HG03159 (cell line): ENCODE results near the gene CARD11.

Source experiments
- ATAC-seq: cut with Tn5 transposase; IDR thresholded peaks from one replicate; pipeline ENCODE4 v1.9.1; 2021; ENCODE audit warnings: mild to moderate bottlenecking, moderate library complexity; ENCODE audit not compliant: unreplicated experiment

Gene CARD11

DNA sequence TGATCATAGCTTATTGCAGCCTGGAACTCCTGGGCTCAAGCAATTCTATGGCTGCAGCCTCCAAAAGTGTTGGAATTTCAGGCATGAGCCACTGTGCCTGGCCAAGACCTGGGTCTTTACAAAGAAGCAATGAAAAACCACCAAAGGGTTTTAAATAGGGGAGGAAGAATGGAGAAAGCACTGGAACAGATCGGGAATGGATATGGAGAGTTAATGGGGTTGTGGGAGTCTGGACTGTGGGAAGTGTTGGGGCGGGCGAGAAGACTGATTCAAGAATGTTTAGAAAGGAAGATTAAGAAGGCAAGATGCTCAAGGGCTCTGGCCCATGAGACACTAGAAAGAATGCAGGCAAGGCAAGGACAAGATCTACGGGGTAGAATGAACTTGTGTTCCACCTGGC is 98.5 kb downstream of the CARD11 start:
- no peak for ATAC-seq

DNA sequence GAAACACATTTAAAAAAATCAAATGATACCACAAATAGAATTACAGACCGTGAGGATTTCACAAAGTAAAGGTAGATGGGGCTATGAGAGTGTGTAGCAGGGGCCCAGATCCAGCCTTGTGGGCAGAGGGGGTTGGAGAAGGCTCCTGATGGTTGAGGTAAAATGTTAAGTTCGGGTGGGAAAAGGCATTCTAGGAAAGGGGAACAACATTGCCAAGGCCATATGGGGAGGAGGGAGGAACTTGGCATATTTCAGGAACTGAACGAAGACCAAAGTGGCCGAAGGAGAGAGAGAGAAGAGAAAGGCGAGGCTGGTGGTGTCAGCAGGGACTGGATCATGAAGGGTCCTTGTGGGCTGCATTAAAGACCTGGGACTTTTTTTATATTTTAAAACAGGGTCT is 98.9 kb downstream of the CARD11 start:
- ATAC-seq: no peak

DNA sequence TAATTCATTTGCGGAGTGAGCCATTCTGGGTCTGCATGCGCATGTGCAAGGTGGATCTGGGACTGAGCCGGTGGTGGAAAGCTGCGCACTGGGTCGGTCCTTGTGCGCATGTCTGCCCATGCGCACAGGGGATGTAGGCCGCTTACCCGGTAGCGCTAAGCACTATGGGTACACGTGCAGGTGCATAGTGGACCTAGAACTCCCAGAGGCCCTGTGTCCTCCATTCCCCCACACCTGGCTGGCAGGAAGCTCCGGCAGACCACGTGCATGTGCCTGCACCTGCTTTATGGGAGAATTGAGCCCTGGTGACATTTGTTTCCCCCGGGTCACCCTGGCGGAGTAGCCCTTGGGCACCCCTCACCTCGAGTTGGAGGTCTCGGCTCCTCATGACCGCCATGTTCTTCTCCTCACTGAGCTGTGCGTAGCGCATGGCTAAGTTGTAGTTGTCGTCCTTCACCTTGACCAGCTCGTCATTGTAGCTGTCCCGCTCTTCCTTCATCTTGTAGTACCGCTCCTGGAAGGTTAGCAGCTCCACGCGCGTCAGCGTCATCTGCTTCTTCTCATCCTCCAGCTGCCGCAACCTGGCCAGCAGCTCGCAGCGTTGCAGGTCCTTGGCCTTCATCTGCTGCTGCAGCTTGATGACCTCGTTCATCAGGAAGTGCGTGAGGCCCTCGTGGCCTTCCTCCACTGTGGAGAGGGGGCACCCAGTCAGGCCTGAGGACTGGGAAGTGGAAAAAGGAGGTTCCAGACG is 99.6 kb downstream of the CARD11 start:
- no peak for ATAC-seq

DNA sequence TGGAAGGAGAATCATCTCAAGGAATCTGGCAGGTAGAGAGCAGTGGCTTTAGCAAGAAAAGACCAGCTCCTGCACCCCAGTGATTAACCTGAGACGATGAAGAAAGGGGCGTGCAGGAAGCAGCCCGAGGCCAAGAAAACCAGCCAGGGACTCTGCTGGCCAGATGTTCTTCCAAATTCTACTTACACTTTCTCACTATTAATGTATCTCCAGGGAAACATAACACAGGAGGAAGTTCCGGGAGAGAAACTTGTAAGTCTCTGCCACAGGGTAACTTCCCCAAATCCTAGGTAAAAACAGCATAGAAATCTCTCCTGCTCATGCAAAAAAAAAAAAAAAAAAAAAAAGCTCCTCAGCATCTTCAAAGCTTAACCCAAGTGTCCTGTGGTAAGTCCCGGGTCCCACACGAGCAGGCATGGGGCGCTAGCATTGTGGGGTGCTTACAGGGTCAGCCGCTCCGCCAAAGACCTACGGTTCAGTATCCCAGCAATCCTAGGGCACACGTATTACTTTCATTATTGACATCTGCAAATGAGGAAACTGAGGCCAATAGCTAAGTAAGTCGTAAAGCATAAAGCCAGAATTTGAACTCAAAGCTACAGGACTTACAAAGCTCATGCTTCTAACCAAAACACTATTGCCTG is 102.3 kb downstream of the CARD11 start:
- no peak for ATAC-seq

DNA sequence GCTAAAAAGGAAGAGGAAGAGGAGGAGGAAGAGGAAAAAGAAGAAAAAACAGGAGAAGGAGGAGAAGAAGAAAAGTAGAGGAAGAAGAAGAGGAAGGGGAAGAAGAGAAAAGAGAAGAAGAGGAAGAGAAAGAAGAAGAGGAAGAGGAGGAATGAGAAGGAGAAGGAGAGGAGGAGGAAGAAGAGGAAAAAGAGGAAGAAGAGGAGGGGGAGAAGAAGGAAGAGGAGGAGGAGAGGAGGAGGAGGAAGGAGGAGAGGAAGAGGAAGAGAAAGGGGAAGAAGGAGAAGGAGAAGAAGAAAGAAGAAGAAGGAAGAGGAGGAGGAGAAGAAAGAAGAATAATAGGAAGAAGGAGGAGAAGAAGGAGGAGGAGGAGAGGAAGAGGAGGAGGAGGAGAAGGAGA is 103.2 kb downstream of the CARD11 start:
- ATAC-seq: no peak

DNA sequence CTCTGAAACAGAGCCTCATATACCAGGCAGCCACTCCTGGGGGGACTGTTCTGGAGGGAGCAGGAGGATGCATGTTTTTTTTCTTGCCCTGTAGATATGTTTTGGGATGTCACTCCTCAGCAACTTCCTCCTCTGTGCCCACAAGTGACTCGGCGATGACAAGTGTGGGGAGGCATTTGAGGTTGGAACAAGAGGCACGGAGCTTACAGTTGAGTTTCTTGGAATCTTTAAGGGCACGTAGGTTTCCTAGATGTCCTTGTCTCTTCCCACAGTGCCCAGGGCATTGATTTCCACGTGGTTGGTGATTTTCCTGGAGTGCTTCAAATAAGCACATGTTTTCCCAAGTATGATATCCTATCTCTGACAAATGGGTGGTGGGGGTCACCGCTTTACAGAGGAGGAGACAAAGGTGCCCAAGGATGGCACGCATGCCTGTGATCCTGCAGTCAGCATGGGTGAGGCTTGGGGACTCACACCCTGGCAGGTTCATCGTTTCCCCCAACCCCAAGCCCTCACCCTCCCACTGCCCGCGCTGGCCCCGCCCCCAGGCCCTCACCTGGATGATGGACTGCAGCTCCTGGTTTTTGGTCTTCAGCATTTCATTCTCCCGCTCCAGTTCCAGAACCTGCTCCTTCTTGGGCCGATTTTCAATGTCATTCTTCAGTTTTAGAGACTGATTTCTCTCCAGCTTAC is 104.3 kb downstream of the CARD11 start:
- no peak for ATAC-seq

DNA sequence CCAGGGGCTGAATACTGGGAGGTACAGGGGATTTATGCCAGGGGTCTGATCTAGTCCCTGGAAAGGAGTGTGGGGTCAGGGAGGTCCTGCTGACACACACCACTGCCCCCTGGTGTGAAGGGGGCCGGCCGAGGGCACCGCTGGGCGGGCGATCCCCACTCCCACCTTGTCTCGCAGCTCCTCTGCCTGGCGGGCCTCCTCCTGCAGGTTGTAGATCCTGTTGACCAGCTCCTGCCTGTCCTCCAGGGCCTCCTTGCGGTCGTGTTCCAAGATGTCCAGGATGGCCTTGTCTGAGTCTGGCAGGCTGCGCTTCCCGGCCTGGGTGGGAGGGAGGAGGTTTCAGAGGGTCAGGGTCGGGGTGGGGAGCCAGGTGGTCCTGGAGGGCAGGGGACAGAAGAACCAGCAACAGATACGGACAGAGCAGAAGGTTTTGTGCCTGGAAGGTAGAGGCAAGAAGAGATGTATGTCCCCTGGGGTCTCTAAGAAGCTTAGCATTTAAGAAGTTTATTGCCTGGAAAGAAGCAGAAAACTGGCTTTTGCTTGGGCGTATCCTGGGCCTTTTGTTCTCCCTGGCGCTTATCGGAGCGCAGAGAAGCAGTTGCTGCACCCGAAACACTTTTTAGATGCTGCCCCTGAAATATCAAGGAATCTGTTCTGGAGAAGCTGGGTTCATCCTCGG is 105.0 kb downstream of the CARD11 start:
- ATAC-seq: no peak

DNA sequence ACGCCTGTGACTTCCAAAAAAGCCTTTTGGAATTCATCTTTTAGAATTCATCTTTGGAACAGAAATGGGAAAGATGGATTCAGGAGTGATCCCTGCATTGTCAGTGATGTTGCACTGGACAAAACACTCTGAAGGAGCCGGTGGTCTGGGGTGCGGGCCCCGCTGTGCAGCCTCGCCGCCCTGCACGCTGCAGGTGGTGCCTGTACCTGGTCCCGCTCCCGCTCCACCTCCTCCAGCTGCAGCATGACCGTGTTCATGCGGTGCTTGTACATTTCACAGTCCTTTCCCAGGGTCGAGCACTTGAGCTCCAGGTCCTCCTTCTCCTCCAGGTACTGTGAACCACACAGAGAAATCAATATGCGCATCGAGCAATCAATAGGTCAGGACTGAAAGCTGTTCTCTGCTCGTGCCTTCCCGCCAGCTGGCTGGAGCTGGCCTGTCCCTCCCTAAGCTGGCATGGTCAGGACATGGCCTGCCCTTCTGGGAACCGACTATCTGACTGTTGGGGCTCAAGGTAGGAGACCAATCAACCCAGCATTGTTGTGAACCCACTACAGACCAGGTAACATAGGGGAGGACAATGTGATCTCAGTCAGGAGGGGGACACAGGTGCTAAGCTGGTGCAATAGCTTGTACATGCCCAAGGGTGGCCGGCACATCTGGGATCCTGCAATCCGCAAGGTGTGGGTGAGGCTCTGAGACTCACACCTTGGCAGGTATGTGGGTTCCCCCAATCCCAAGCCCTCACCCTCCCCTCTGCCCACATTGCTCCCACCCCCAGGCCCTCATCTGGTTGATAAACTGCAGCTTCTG is 105.8 kb downstream of the CARD11 start:
- no peak for ATAC-seq

DNA sequence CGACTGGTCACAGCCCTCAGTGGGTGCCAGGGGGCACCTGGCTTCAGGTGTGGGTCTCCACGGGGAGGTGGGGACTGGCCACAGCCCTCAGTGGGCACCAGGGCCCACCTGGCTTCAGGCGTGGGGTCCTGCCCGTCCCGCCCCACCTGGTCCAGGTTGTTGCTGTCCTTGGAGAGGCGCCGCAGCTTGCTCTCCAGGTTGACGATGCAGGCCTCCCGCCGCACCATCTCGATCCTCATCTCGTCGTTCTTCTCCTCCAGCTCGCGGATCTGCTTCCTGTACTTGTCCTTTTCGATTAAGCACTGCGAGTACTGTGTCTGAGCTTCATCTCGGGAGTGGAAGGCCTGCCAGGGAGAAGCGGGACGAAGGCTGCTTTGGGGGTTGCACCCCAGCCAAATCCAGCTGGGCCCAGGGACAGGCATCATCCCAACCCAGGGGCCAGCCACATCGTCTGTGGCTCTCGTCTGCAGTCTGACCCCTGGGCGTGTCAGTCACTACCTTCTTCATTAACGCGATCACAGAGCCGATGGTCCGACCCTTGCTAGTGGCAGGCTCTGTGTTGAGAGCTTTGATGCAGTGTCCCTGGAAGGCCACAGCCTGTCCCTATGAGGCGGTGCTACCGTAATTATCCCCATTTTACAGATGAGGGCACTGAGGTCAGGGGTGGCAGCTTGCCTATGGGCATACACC is 106.6 kb downstream of the CARD11 start:
- ATAC-seq: no peak

DNA sequence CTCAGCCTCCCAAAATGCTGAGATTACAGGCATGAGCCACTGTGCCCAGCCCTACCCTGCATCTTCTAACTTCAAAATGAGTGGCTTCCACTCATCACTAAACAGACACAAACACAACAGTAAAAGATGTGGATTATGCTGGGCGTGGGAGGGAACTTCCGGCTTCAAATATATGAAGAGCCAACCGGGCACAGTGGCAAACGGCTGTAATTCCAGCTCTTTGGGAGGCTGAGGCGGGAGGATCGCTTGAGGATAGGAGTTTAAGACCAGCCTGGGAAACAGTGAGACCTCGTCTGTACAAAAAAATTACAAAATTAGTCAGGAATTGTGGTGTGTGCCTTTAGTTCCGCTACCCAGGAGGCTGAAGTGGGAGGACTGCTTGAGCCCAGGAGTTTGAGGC is 107.4 kb downstream of the CARD11 start:
- ATAC-seq: no peak

DNA sequence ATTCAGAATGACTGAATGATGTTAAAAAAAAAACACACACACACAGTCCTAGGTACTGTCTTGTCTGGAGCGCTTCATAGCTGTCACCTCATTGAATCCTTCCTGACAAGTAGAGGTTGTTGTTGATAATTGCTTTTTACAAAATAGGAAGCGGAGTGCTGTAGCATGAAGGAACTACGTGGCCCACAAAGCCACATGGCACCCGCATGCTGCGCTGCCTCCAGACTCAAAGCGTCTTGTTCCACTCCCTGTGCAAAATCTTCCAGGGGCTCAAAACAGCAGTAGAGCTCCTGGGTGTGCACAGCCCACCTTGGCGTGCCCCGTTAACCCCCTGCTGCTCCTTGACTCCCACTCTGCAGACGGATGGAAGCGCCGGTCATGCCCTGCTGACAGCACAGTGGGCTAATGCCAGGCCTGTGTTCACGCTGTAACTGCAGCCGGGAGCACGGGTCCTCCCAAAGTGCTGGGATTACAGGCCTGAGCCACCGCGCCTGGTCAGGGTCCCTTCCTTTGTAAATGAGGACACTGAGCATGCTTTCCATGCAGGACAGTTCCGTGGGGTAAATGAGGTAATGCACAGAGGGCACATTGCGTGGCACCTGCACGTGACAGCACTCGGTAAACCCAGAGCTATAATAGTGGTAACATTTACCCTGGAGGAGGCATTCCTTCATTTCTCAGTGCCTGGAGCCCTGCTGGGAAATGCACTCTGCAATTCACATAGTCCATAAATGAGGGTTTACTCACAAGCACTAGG is 108.5 kb downstream of the CARD11 start:
- no peak for ATAC-seq

DNA sequence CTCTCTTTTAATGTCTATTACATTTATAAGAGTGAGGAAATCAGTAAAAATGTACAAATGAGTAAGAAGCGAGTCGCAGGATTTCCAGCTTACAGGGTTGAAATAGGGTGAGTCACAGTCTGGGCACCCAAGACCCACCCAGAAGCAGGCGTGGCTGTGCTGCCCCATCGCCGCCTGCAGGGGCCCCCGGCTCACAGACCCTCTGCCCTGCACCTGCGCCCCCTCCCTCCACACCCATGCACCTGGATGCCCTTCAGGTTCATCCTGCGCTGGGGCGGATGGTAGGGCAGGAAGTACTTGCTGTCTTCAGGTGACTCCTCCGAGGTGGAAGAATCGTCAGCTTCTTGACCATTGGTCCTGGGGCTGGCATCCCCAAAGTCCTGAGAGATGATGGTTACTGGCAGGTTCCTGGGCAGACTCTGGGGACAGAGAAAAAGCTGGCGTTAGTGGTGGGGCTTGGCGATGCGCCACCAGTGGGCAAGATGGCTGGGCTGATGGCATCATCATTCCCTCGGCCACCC is 109.4 kb downstream of the CARD11 start:
- ATAC-seq: no peak

DNA sequence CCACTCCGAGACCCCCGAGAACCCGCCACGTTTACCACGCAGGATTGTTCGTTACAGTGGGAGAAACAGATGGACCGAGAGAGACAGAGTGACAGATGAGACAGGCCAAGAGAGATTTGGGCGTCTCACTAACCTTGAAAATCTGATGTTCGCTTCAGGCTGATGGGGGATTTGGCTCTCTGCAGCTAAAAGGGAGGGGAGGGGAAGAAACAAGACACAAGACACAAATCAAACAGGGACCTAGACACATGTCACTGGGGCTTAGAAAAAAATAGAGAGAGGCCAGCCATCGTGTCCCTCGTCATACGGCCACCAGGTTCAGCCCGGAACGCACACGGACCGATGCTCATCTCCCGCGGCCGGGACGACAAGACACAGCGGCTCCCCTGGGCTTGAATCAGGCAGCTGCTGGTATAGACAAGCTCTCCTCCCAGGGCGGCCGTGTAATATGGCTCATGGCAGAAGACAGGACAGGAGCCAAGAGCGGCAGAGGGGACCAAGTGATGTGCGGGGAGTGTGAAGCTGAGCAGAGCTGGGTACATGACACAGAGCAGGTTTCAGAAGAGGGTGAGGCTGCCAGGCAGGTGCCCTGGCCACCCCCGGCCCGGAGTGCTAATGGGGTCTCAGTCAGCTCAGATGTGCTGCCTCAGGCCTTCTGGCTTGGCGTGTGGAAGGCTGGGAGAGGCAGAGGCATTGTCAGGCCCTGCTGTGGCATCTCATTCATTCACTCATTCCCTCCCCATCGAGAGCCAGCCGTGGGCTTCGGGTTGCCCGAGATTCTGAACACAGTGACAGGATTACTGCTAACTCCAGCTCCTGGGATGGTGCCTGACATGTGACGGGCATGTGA is 111.0 kb downstream of the CARD11 start:
- ATAC-seq: no peak

DNA sequence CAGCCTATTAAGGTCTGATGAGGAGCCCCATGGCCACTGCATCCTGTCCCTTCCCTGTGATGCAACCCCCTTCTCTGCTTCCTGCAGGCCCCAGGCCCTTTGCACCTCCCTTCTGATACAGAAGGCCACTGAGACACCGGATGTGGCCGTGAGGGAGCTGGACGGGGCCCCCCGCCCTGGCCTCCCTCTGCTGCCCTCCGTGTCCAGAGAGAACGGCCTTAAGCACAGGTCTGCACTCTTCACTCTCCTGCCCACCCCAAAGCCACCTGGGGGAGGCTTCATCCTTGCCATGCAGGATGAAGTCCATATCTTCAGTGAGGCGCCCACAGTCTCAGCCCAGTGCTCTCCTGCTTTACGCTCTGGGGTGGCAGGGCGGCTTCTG is 112.6 kb downstream of the CARD11 start:
- ATAC-seq: no peak

DNA sequence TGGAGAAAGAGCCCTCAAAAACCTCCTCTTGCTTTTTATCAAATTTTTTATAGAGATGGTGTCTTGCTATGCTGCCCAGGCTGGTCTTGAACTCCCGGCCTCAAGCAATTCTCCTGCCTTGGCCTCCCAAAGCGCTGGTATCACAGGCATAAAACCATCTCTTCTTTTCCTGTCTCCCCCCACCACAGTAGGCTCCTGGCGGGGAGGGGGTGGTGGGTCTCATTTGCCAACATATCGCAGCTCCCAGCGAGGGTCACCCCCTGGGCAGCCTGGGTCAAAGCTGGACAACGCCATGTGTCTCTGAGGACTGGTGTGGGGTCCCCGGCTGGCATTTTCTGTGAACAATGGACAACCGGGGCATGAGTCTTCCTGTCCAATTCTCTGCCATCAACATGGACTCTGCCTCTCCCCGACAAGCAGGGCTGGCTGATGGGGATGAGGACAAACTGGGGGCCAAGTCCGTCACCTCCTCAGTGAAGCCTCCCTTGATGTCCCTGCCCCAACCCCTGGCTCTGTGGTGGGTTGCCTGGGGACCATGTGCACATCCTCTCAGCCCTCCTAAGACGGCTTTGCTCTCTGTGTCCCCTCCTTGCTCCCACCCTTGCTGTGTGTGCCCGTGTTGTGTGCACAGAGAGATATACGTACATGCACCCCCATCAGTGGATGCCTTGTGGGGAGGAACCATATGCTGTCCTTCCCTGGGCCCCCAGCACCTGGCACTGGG is 113.2 kb downstream of the CARD11 start:
- no peak for ATAC-seq

DNA sequence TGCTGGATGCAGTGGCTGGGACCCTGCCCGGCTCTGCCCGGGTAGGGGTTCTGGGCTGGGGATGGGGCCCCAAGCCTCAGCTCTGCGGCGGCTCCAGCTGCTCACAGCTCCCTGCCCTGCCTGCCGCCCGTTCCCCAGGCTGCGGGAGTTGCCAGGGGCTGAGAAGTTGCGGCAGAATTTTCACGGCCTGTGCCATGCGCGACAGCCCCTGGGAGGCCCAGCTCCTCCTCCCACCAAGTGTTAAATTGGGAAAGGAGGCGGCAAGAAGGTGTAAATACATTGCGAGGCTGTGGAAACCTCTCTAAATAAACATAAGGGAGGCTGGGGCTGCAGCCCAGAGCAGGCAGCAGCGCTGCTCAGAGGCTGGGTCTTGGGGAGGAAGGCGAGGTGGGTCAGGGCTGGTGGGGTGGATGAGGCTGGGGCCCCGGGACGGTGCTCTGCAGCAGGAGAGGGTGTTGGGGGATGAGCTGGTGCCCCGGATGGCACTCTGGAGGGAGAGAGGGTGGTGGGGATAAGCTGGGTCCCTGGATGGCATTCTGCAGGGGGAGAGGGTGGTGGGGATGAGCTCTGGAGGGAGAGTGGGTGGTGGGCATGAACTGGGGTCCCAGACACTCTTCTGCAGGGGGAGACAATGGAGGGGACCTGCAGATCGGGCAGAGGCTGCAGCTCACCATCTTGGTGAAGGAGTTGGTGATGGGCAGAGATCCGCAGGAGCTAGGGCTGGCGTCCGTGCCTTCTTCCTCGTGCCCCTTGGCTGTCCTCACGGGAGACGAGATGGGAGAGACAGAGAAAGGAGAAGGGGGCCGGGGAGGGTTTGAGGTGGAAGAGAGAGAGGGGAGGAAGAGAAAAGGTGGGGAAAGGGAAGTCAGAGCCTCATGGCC is 114.1 kb downstream of the CARD11 start:
- ATAC-seq: no peak
